Osteocyte (in vitro differentiated cells): ENCODE results near the gene GALE. TPM values are rescaled to one million over a fixed set of nuclear protein-coding genes. Genes with fewer than 3 reads are reported as not detected.

Source experiments
- DNase-seq: peaks from one replicate; pipeline ENCODE4 v3.0.0; 2021; ENCODE audit warnings: mixed read lengths; ENCODE audit not compliant: unreplicated experiment; ENCODE audit errors: extremely low spot score
- H3K27ac Mint-ChIP-seq: one replicate; pipeline ENCODE4 v1.8.0; 2021; ENCODE audit warnings: mild to moderate bottlenecking, mixed read lengths; ENCODE audit not compliant: unreplicated experiment
- H3K27me3 Mint-ChIP-seq: one replicate; pipeline ENCODE4 v1.8.0; 2021; ENCODE audit warnings: mixed read lengths; ENCODE audit not compliant: unreplicated experiment
- H3K36me3 Mint-ChIP-seq: one replicate; pipeline ENCODE4 v1.8.0; 2021; ENCODE audit warnings: mixed read lengths; ENCODE audit not compliant: unreplicated experiment
- H3K4me1 Mint-ChIP-seq: one replicate; pipeline ENCODE4 v1.8.0; 2021; ENCODE audit warnings: mixed read lengths; ENCODE audit not compliant: unreplicated experiment
- H3K4me3 Mint-ChIP-seq: one replicate; pipeline ENCODE4 v1.8.0; 2021; ENCODE audit warnings: mild to moderate bottlenecking, moderate library complexity, mixed read lengths; ENCODE audit not compliant: unreplicated experiment
- H3K9me3 Mint-ChIP-seq: one replicate; pipeline ENCODE4 v1.8.0; 2021; ENCODE audit warnings: mixed read lengths; ENCODE audit not compliant: unreplicated experiment
- total RNA-seq: library from RNA; stranded (reverse); gene quantifications from 2 replicates; pipeline ENCODE4 v1.2.1, GENCODE V29; 2021
- TF ChIP-seq, protein P1 (sequence below): fragments of 200-600 bp; sonication (generic); IDR thresholded peaks from 2 replicates; pipeline ENCODE4 v1.5.0; 2021; ENCODE audit warnings: antibody characterized with exemption, mild to moderate bottlenecking, moderate library complexity

Gene GALE
- total RNA-seq, 1 donor from 2014 or later = 17.5 TPM

DNA sequence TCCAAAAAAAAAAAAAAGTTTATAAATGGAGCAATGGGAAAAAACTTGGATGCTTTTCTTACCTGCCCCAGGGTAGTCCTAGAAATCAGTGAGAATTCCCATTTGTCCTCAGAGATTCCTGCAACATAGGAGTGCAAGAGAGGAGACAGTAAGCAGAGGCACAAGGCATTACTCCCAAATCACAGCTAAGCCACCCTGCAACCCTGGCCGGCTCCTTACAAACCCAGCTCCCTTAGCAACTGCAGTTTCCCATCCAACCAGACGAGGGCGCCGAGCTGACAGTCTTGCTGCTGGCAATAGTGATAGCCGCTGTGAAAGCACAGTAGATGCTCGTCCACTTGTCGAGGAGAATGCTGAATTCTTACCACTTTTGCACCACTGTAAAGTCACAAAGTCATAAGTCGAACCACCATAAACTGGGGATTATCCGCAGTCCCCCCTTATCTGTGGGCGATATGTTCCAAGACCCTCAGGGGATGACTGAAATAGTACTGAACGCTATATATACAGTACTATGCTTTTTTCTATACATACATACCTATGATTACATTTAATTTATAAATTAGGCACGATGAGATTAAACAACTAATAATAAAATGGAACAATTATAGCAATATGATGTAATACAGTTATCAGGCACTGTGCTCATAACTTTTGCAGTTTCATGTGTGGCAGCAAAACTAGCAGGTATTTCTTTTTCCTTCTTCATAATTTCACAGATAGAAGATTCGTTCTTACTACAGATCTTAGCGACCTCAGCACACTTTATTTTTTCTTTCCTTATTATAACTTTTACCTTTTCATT lies 28.3 kb downstream of the GALE start:
- Mint-ChIP-seq H3K36me3 (no peaks in the 10 kb centered on the region), H3K27ac (no peak overlapping the region), H3K4me3 (no peak overlapping the region), H3K9me3 (no peaks in the 10 kb centered on the region), H3K4me1 (peaks cover 8% of the 10 kb centered on the region), H3K27me3 (no peaks in the 10 kb centered on the region)
- peak; percentile 93 for DNase-seq
- TF ChIP-seq, protein P1, sequence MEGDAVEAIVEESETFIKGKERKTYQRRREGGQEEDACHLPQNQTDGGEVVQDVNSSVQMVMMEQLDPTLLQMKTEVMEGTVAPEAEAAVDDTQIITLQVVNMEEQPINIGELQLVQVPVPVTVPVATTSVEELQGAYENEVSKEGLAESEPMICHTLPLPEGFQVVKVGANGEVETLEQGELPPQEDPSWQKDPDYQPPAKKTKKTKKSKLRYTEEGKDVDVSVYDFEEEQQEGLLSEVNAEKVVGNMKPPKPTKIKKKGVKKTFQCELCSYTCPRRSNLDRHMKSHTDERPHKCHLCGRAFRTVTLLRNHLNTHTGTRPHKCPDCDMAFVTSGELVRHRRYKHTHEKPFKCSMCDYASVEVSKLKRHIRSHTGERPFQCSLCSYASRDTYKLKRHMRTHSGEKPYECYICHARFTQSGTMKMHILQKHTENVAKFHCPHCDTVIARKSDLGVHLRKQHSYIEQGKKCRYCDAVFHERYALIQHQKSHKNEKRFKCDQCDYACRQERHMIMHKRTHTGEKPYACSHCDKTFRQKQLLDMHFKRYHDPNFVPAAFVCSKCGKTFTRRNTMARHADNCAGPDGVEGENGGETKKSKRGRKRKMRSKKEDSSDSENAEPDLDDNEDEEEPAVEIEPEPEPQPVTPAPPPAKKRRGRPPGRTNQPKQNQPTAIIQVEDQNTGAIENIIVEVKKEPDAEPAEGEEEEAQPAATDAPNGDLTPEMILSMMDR = peak; percentile 92

DNA sequence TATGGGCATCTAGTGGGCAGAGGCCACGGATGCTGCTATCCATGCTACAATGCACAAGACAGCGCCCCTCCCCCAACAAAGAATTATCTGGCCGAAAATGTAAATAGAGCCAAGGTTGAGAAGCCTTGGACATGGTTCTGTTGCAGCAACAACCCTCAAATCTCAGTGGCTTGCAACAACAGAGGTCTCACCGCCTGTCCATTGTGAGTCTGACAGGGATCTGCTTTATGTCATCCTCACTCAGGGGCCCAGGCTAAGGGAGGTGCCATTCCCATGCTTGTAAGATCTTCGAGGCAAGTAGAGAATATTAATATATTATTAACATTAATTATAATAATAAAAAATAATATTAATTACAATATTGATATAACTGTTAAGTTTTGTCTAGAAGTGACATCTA lies 31.8 kb downstream of the GALE start:
- H3K4me3 Mint-ChIP-seq = no peak overlapping the region
- no peak overlapping the region for H3K27ac Mint-ChIP-seq
- H3K9me3 Mint-ChIP-seq = no peaks in the 10 kb centered on the region
- TF ChIP-seq, protein P1 = no peak
- no peaks in the 10 kb centered on the region for H3K27me3 Mint-ChIP-seq
- H3K4me1 Mint-ChIP-seq = peaks cover 4% of the 10 kb centered on the region
- DNase-seq = no peak
- peaks cover 2% of the 10 kb centered on the region for H3K36me3 Mint-ChIP-seq

DNA sequence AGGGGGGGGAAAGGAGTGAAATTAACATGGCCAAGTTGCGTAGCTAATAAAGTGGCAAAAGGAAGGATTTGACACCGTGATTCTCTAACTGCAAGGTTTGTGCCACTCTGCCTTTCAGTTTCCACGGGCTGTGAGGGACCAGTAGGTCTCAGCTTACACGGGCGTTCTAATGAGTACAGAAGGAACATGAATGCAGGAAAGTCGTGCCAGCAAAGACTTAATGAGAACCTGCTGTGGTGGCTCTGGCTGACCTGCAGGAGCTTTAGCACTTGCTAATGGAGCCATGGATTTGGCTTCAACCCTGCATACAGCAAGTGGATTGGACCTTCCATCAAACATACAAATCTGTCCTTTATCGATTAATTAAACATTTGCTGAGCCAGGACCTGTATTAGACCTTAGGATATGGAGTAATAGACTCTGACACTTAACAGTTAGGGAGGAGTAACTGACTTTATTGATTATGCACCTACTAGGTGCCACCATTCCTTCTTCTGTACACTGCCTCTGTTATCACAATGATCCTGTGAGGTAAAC lies 37.4 kb downstream of the GALE start:
- H3K4me3 Mint-ChIP-seq = no peak overlapping the region
- DNase-seq = no peak
- no peak overlapping the region for H3K27ac Mint-ChIP-seq
- TF ChIP-seq, protein P1 = no peak
- no peaks in the 10 kb centered on the region for H3K9me3 Mint-ChIP-seq
- no peaks in the 10 kb centered on the region for H3K4me1 Mint-ChIP-seq
- no peaks in the 10 kb centered on the region for H3K27me3 Mint-ChIP-seq
- peaks cover 29% of the 10 kb centered on the region for H3K36me3 Mint-ChIP-seq

DNA sequence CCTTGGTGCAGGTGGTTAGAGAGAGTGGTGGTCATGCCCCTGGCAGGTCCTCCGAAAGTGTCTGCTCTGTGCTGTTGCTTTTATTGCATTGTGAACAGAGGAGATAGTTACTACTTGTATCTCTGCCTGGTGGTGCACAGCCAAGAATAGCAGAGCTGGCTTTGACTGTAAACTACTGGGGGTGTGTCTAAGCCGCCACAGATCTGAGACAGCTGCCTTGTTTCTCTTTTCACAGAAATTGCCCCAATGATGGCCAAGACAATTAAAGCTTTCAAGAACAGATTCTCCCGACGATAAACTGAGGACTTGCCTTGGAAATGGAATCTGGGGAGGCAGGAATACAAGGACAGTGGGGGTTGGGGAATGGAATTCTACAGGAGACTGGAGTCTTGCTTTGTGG lies 41.3 kb downstream of the GALE start:
- H3K27me3 Mint-ChIP-seq = no peaks in the 10 kb centered on the region
- H3K4me1 Mint-ChIP-seq = no peaks in the 10 kb centered on the region
- DNase-seq = no peak
- no peaks in the 10 kb centered on the region for H3K9me3 Mint-ChIP-seq
- H3K36me3 Mint-ChIP-seq = peaks cover 48% of the 10 kb centered on the region
- H3K27ac Mint-ChIP-seq = no peak overlapping the region
- H3K4me3 Mint-ChIP-seq = no peak overlapping the region
- TF ChIP-seq, protein P1 = no peak

DNA sequence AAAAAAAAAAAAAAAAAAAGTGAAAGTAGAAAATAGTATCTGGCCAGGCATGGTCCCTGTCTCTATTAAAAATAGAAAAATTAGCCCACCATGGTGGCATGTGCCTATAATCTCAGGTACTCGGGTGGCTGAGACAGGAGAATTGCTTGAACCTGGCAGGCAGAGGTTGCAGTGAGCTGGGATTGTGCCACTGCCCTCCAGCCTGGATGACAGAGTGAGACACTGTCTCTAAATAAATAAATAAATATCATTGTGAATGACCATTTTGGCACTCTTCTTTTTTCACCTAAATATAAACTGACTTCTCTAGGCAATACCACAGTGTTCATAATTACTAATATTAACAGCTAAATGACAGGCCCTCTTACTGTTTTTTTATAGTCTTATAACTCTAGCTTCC lies 42.7 kb downstream of the GALE start:
- no peaks in the 10 kb centered on the region for H3K9me3 Mint-ChIP-seq
- H3K36me3 Mint-ChIP-seq = peaks cover 53% of the 10 kb centered on the region
- TF ChIP-seq, protein P1 = no peak

More for the DNA sequence above, 42.7 kb downstream of the GALE start:
- Mint-ChIP-seq H3K27ac (no peak overlapping the region), H3K27me3 (no peaks in the 10 kb centered on the region), H3K4me3 (no peak overlapping the region), H3K4me1 (no peaks in the 10 kb centered on the region)
- DNase-seq = no peak
